H1 (cell line): Measurements from ENCODE around the gene TRIM68. TPM values are rescaled to one million over a fixed set of nuclear protein-coding genes. Genes with fewer than 3 reads are reported as not detected.

Experiments used
- CTCF ChIA-PET: fragments of 300-600 bp; sonication (Branson Sonifier 250); formaldehyde crosslinking; loops from one replicate; lab custom pipeline; 2021; ENCODE audit not compliant: partially characterized antibody; lab: Charles Lee
- POLR2A ChIA-PET: fragments of 300-600 bp; sonication (Branson Sonifier 250); formaldehyde crosslinking; loops from one replicate; lab custom pipeline; 2021; ENCODE audit warnings: inconsistent platforms; ENCODE audit not compliant: partially characterized antibody; lab: Charles Lee
- DNase-seq, 2 experiments: peaks; one replicate each; pipeline versions ENCODE4 v3.0.0 to v3.0.0-alpha.2; 2010 to 2022; ENCODE audit warnings: low spot score in 2 of 2, low read depth in 1 of 2, mixed read lengths in 1 of 2
- FAIRE-seq: peaks from 2 replicates; lab custom pipeline; 2011; peaks lifted over from hg19 to GRCh38; lab: Jason Lieb, UNC
- H2AFZ ChIP-seq: 2 replicates; pipeline ENCODE4 v1.8.1; 2012; ENCODE audit warnings: low read length, inconsistent platforms
- H2AK5ac ChIP-seq: 2 replicates; pipeline ENCODE4 v1.6.1; 2013; ENCODE audit warnings: low read depth, low read length
- H2BK120ac ChIP-seq: replicated peaks from 2 replicates; pipeline ENCODE3; 2013; ENCODE audit warnings: low read depth, low read length, inconsistent platforms
- H2BK12ac ChIP-seq: 2 replicates; pipeline ENCODE4 v1.6.1; 2013; ENCODE audit warnings: low read depth, low read length
- H2BK15ac ChIP-seq: 2 replicates; pipeline ENCODE4 v1.6.1; 2013; ENCODE audit warnings: low read length
- H2BK20ac ChIP-seq: 2 replicates; pipeline ENCODE4 v1.6.1; 2013; ENCODE audit warnings: low read length
- H2BK5ac ChIP-seq: 2 replicates; pipeline ENCODE4 v1.6.1; 2013; ENCODE audit warnings: low read depth, low read length
- H3K14ac ChIP-seq: 2 replicates; pipeline ENCODE4 v1.6.1; 2013; ENCODE audit warnings: inconsistent platforms; ENCODE audit not compliant: insufficient read length
- H3K18ac ChIP-seq: 2 replicates; pipeline ENCODE4 v1.6.1; 2013; ENCODE audit warnings: low read length; ENCODE audit errors: extremely low read depth
- H3K23ac ChIP-seq: 2 replicates; pipeline ENCODE4 v1.6.1; 2013; ENCODE audit warnings: inconsistent platforms; ENCODE audit not compliant: insufficient read length
- H3K23me2 ChIP-seq: 2 replicates; pipeline ENCODE4 v1.6.1; 2013; ENCODE audit warnings: low read depth, low read length
- H3K27ac ChIP-seq: 2 replicates; pipeline ENCODE4 v1.6.1; 2011; ENCODE audit warnings: low read depth, low read length, inconsistent platforms
- H3K27me3 ChIP-seq, 4 experiments: replicated peaks in 1 of 4; 1 replicate in 1 of 4; 2 replicates in 3 of 4; pipeline versions ENCODE4 v1.6.1 to v1.8.1; 2011 to 2013; ENCODE audit warnings: low read length in 3 of 4, mild to moderate bottlenecking in 3 of 4, inconsistent platforms in 2 of 4, mixed read lengths in 2 of 4, moderate library complexity in 1 of 4; ENCODE audit not compliant: control insufficient read depth in 3 of 4, insufficient read depth in 3 of 4; ENCODE audit errors: extremely low read depth in 1 of 4
- H3K36me3 ChIP-seq, 4 experiments: 2 replicates each; pipeline versions ENCODE4 v1.6.1 to v1.8.1; 2011 to 2013; ENCODE audit warnings: mild to moderate bottlenecking in 4 of 4, low read length in 3 of 4, moderate library complexity in 2 of 4, control low read depth in 1 of 4, inconsistent platforms in 1 of 4; ENCODE audit not compliant: insufficient read depth in 4 of 4, control insufficient read depth in 2 of 4
- H3K4ac ChIP-seq: replicated peaks from 2 replicates; pipeline ENCODE3; 2013; ENCODE audit warnings: low read length, low read depth, mixed read lengths, inconsistent platforms; ENCODE audit not compliant: insufficient read length
- H3K4me1 ChIP-seq, 4 experiments: replicated peaks in 1 of 4; 1 replicate in 1 of 4; 2 replicates in 3 of 4; pipeline versions ENCODE4 v1.6.1 to v1.8.1; 2011 to 2013; ENCODE audit warnings: low read length in 3 of 4, inconsistent platforms in 2 of 4, mixed read lengths in 1 of 4; ENCODE audit not compliant: insufficient read depth in 4 of 4, control insufficient read depth in 3 of 4
- H3K4me2 ChIP-seq, 2 experiments: 2 replicates each; pipeline versions ENCODE4 v1.6.1 to v1.8.1; 2011 to 2013; ENCODE audit warnings: low read depth in 2 of 2, low read length in 2 of 2, control low read depth in 1 of 2, inconsistent platforms in 1 of 2, mild to moderate bottlenecking in 1 of 2; ENCODE audit not compliant: insufficient read depth in 1 of 2
- H3K4me3 ChIP-seq, 4 experiments: fragments of 200-600, 300-600 bp in 1 of 4; sonication (generic), shearing (Covaris generic), sonication (Bioruptor Twin) in 1 of 4; 2 replicates each; pipeline versions ENCODE4 v1.5.1 to v1.8.1; 2011 to 2016; ENCODE audit warnings: low read length in 4 of 4, low read depth in 3 of 4, control low read depth in 2 of 4, inconsistent platforms in 2 of 4, mild to moderate bottlenecking in 2 of 4, mixed read lengths in 1 of 4, moderate library complexity in 1 of 4; ENCODE audit not compliant: insufficient read depth in 2 of 4; ENCODE audit errors: extremely low read depth in 1 of 4
- H3K56ac ChIP-seq: replicated peaks from 2 replicates; pipeline ENCODE3; 2013; ENCODE audit warnings: low read depth, mild to moderate bottlenecking, mixed read lengths, low read length, inconsistent platforms; ENCODE audit not compliant: insufficient read length
- H3K79me1 ChIP-seq: 2 replicates; pipeline ENCODE4 v1.6.1; 2013; ENCODE audit warnings: low read depth, low read length, control low read depth
- H3K79me2 ChIP-seq, 2 experiments: 2 replicates each; pipeline versions ENCODE4 v1.6.1 to v1.8.1; 2012 to 2013; ENCODE audit warnings: low read length in 2 of 2, mild to moderate bottlenecking in 2 of 2, inconsistent platforms in 1 of 2; ENCODE audit not compliant: insufficient read depth in 2 of 2, control insufficient read depth in 1 of 2
- H3K9ac ChIP-seq, 4 experiments: replicated peaks in 1 of 4; 1 replicate in 1 of 4; 2 replicates in 3 of 4; pipeline versions ENCODE4 v1.6.1 to v1.8.1; 2011 to 2013; ENCODE audit warnings: low read depth in 3 of 4, low read length in 3 of 4, control low read depth in 2 of 4, mild to moderate bottlenecking in 2 of 4, moderate library complexity in 2 of 4, inconsistent platforms in 1 of 4; ENCODE audit errors: extremely low read depth in 1 of 4
- H3K9me3 ChIP-seq, 2 experiments: 2 replicates each; pipeline versions ENCODE4 v1.6.1 to v1.8.1; 2012 to 2013; ENCODE audit warnings: mild to moderate bottlenecking in 2 of 2, moderate library complexity in 2 of 2, control low read depth in 1 of 2, inconsistent platforms in 1 of 2, low read depth in 1 of 2, low read length in 1 of 2, mixed read lengths in 1 of 2; ENCODE audit not compliant: insufficient read depth in 2 of 2
- H4K20me1 ChIP-seq, 2 experiments: replicated peaks in 1 of 2; 2 replicates each; pipeline versions ENCODE3 to v1.8.1; 2011 to 2013; ENCODE audit warnings: inconsistent platforms in 2 of 2, low read length in 2 of 2, mild to moderate bottlenecking in 1 of 2; ENCODE audit not compliant: insufficient read depth in 2 of 2, control insufficient read depth in 1 of 2
- H4K5ac ChIP-seq: 2 replicates; pipeline ENCODE4 v1.6.1; 2013; ENCODE audit warnings: low read length, low read depth, mixed read lengths, inconsistent platforms; ENCODE audit not compliant: insufficient read length
- H4K8ac ChIP-seq: 2 replicates; pipeline ENCODE4 v1.8.0; 2013; ENCODE audit warnings: mild to moderate bottlenecking, moderate library complexity, low read length, inconsistent platforms; ENCODE audit not compliant: insufficient read depth; ENCODE audit errors: extremely low read depth
- H4K91ac ChIP-seq: replicated peaks from 2 replicates; pipeline ENCODE3; 2013; ENCODE audit warnings: low read length, mixed read lengths, inconsistent platforms; ENCODE audit not compliant: insufficient read length
- BCL11A ChIP-seq, 2 experiments: IDR thresholded peaks; one replicate each; pipeline ENCODE4 v1.6.1; 2011; ENCODE audit warnings: low read depth in 2 of 2, low read length in 2 of 2, mild to moderate bottlenecking in 2 of 2
- CHD1 ChIP-seq: IDR thresholded peaks from 2 replicates; pipeline ENCODE4 v1.6.1; 2012; ENCODE audit warnings: low read depth, low read length, improper control_type of control experiment
- CREB1 ChIP-seq: IDR thresholded peaks from 2 replicates; pipeline ENCODE4 v1.6.1; 2012; ENCODE audit warnings: inconsistent platforms
- JUN ChIP-seq: IDR thresholded peaks from 2 replicates; pipeline ENCODE4 v1.6.1; 2011; ENCODE audit warnings: low read depth, mild to moderate bottlenecking, improper control_type of control experiment, low read length
- KDM4A ChIP-seq: IDR thresholded peaks from one replicate; pipeline ENCODE4 v1.7.1; 2012; ENCODE audit warnings: low read depth, mild to moderate bottlenecking, moderate library complexity, low read length, inconsistent platforms; ENCODE audit not compliant: severe bottlenecking
- POU5F1 ChIP-seq: IDR thresholded peaks from 2 replicates; pipeline ENCODE4 v1.6.1; 2011; ENCODE audit warnings: low read depth, mild to moderate bottlenecking, low read length, moderate library complexity
- RNF2 ChIP-seq: fragments of 200-900, 300-1000 bp; sonication (generic); IDR thresholded peaks from 2 replicates; pipeline ENCODE4 v1.7.1; 2016; ENCODE audit warnings: borderline replicate concordance, low read depth, mild to moderate bottlenecking, antibody characterized with exemption, low read length; ENCODE audit not compliant: poor library complexity, severe bottlenecking; ENCODE audit errors: missing control alignments
- RXRA ChIP-seq: IDR thresholded peaks from 2 replicates; pipeline ENCODE4 v1.6.1; 2011; ENCODE audit warnings: low read depth, mild to moderate bottlenecking, low read length, moderate library complexity; ENCODE audit not compliant: insufficient read depth
- SIN3A ChIP-seq, 2 experiments: IDR thresholded peaks in 1 of 2; conservative IDR thresholded peaks in 1 of 2; 2 replicates each; pipeline ENCODE4 v1.6.1; 2011 to 2012; ENCODE audit warnings: low read length in 2 of 2, improper control_type of control experiment in 1 of 2, low read depth in 1 of 2, mild to moderate bottlenecking in 1 of 2
- SP2 ChIP-seq: IDR thresholded peaks from 2 replicates; pipeline ENCODE4 v1.6.1; 2012; ENCODE audit warnings: mild to moderate bottlenecking, low read length, inconsistent platforms
- TAF1 ChIP-seq: IDR thresholded peaks from 2 replicates; pipeline ENCODE4 v1.6.1; 2011; ENCODE audit warnings: mild to moderate bottlenecking, low read depth, low read length
- TAF7 ChIP-seq: optimal IDR thresholded peaks from 2 replicates; pipeline ENCODE3; 2011; ENCODE audit warnings: low read depth, mild to moderate bottlenecking, inconsistent platforms, low read length, moderate library complexity, borderline replicate concordance
- WGBS, 2 experiments: shearing (Covaris generic) in 1 of 2; methylation state at CpG; one replicate each; pipeline versions ENCODE4 v1.1.6 to v1.1.7; 2013 to 2015; ENCODE audit warnings: low lambda C conversion rate in 2 of 2, mixed read lengths in 2 of 2, inconsistent platforms in 1 of 2, low coverage in 1 of 2, missing lambda C conversion rate in 1 of 2; ENCODE audit not compliant: insufficient replicate concordance in 2 of 2, insufficient coverage in 1 of 2, insufficient read length in 1 of 2; ENCODE audit errors: extremely low coverage in 1 of 2, missing lambda C conversion rate in 1 of 2; 5-methylcytosine and 5-hydroxymethylcytosine counted together
- polyA plus RNA-seq, 7 experiments: library from polyadenylated mRNA; depleted of rRNA in 3 of 7; stranded (reverse) in 5 of 7; unstranded in 2 of 7; fragments of >200 nt in 5 of 7; fragments of 200-250 nt in 2 of 7; gene quantifications; 1 replicate in 5 of 7; 2 replicates in 1 of 7; 4 replicates in 1 of 7; pipeline versions ENCODE4 v1.2.1 to v1.2.3, GENCODE V29; 2011 to 2013; ENCODE audit warnings: missing spikeins in 2 of 7, mixed read lengths in 2 of 7
- total RNA-seq: library from RNA; stranded (reverse); fragmentation: NEBNext Ultra II Directional; extraction: Animal tissue kit (Norgen Biotek cat#: 25700); gene quantifications from 2 replicates; pipeline ENCODE4 v1.2.1, GENCODE V29; 2021
- TF ChIP-seq, protein P1 (sequence below): IDR thresholded peaks from 2 replicates; pipeline ENCODE4 v1.6.1; 2011; ENCODE audit warnings: low read depth, mild to moderate bottlenecking, low read length; ENCODE audit not compliant: insufficient read depth

Gene TRIM68
- total and polyA plus RNA-seq, 2 of the 8 experiments (the other 6 are each of a cell fraction or from before 2014, with no cell fraction given): 3.4 to 5.7 TPM

GRCh38 chr11:4580124-4580523 lies 27.9 kb downstream of the TRIM68 start:
- Histone ChIP-seq H2BK20ac (no peak overlapping the region), H3K56ac (no peak overlapping the region), H2BK15ac (no peak overlapping the region), H3K79me1 (no peaks in the 10 kb centered on the region), H3K4ac (no peak overlapping the region), H2BK12ac (no peak overlapping the region), H4K5ac (no peak overlapping the region), H2AFZ (no peak overlapping the region), H3K9me3 (no peaks in the 10 kb centered on the region), H2BK5ac (no peak overlapping the region), H4K20me1 (no peaks in the 10 kb centered on the region), H3K27ac (no peak overlapping the region), H3K23me2 (no peaks in the 10 kb centered on the region), H3K4me3 (no peak overlapping the region), H4K91ac (no peak overlapping the region), H3K18ac (no peak overlapping the region), H3K14ac (no peak overlapping the region), H2BK120ac (no peak overlapping the region), H3K4me1 (no peaks in the 10 kb centered on the region; a peak in 1 of 7 replicates), H3K27me3 (no peaks in the 10 kb centered on the region), H3K23ac (no peak overlapping the region), H3K9ac (no peak overlapping the region), H3K4me2 (no peak overlapping the region), H2AK5ac (no peak overlapping the region), H3K36me3 (no peaks in the 10 kb centered on the region), H3K79me2 (no peaks in the 10 kb centered on the region), H4K8ac (no peak overlapping the region)
- FAIRE-seq (no peak), DNase-seq (no peak)
- ChIA-PET CTCF (interaction anchor here (1.4 to 5.3 kb wide), 2 partner anchors 40 to 393 kb away, joined by 4 to 20 read pairs; no protein-coding TSS in a partner anchor), POLR2A (no interaction called here)
- TF ChIP-seq TAF1: no peak
- no peak for TF ChIP-seq CHD1
- TF ChIP-seq CREB1: no peak
- TF ChIP-seq POU5F1: no peak
- TF ChIP-seq TAF7: no peak
- TF ChIP-seq BCL11A (IDR thresholded peaks at IDR 0.05; ENCODE audit: low read depth in 2 of 2, low read length in 2 of 2): no peak
- no peak for TF ChIP-seq SIN3A (conservative IDR thresholded peaks at IDR 0.05 in 1 of 2, IDR thresholded peaks at IDR 0.05 in 1 of 2; ENCODE audit: low read depth in 1 of 2, low read length in 2 of 2)
- TF ChIP-seq JUN: no peak
- TF ChIP-seq, protein P1, sequence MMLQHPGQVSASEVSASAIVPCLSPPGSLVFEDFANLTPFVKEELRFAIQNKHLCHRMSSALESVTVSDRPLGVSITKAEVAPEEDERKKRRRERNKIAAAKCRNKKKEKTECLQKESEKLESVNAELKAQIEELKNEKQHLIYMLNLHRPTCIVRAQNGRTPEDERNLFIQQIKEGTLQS: no peak
- TF ChIP-seq RXRA: no peak
- TF ChIP-seq KDM4A: no peak
- no peak for TF ChIP-seq RNF2
- no peak for TF ChIP-seq SP2
- WGBS, 2 experiments: 100% methylated on average over 1 of the region's 1 CpG; no CpG with 5 or more reads in 1 of the 2 experiments
